Measurements from ENCODE around the gene TERT. TPM values are rescaled to one million over a fixed set of nuclear protein-coding genes. Genes with fewer than 3 reads are reported as not detected.
"Not testable (repeated sequence)": the region's sequence is repeated elsewhere in the genome, so short reads cannot be mapped to it uniquely, and the experiment has no call there.

TERT gene
- total RNA-seq, 2 donors from 2014 or later: 0.14 TPM; not detected in 1

DNA sequence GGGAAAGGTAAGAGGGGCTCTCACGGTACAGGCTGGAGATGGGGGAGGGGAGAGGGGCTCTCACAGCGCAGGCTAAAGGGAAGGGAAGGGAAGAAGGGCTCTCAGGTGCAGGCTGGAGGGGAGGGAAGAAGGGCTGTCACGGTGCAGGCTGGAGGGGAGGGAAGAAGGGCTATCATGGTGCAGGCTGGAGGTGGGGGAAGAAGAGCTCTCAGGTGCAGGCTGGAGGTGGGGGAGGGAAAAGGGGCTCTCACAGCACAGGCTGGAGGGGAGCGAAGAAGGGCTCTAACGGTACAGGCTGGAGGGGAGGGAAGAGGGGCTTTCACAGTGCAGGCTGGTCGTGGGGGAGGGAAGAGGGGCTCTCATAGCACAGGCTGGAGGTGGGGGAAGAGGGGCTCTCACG lies 65.0 kb downstream of the TERT start:
- no peak for DNase-seq (ENCODE audit: low spot score)
- intact Hi-C loops (cut with DNase I): no loop called here

DNA sequence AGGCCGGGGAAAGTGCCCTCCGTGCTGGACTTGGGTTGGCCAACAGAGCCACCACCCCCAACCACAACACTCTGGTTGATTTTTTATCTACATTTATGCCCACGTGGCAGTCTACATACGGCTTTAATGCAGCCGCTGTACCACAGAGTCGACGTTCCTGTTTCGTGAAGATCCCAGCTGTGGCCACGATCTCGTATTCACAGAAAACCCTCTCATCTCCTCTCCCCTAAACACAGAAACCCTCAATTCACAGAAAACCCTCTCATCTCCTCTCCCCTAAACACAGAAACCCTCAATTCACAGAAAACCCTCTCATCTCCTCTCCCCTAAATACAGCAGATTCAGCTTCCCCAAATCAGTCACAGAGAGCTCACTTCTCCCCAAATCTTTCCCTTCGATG lies 65.8 kb downstream of the TERT start:
- DNase-seq (ENCODE audit: low spot score); intact Hi-C loops (cut with DNase I): not testable (repeated sequence)

DNA sequence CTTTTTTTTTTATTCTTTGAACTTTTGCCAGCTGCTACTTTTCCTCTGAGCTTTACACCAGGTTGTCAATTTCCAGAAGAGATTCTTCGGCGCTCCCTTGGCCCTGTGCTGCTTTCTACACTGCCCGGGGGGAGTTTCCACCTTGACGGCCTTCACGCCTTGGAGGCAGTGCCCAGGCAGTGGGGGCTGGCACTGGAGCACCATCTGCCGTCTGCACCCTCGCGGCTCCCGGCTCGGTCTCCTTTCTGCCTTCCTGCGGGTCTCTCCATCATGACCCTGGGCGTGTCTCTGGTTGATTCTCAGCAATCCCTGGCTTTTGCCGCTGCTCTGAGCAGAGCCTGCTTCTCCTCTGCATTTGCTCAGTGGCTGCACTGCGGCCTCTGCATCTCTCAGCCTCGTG lies 66.7 kb downstream of the TERT start:
- intact Hi-C loops (cut with DNase I): no loop called here
- DNase-seq (ENCODE audit: low spot score): no peak

DNA sequence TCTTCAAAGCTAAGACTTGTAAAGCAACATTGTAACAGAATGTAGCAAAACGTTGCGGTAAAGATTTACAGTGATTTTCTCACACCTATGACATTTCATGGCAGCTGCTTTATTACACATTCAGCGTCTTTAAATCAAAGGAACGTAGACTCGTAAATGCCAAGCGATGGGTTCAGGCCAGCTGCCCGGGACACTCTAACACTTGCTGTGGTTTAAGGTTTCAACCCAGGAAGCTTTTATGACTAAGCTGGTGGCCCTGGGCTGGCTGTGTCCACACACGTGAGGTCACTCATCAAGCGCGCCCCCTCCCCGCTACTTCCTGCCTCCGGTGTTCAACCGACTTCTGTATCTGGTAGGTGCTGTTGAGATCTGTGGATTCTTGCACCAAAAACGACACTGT lies 67.2 kb downstream of the TERT start:
- DNase-seq (ENCODE audit: low spot score): no peak
- intact Hi-C loops (cut with DNase I): no loop called here

DNA sequence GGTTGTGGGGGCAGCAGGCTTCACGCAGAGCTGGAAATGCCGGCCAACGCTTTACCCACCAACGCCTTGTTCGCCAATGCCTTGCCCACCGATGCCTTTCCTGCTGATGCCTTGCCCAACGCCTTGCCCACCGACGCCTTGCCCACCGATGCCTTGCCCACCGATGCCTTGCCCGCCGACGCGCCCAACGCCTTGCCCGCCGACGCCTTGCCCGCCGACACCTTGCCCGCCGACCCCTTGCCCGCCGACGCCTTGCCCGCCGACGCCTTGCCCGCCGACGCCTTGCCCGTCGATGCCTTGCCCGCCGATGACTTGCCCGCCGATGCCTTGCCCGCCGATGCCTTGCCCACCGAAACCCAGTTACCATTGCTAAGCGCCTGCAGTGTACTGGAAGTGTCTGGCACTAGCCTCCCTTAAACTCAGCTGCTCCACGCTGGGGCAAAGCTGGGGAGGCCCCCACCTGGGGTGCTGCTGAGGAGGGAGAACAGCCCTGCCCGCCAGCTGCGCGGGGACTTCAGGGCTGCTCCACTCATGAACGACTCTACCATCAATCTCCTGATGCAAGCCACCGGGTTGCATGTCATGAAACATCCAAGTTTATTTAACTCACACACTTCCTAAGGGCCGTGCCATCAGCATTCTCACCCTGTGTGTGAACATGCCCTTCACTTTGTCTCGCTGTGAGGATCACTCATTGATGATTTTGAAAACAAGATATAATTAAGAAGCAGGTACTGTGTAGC lies 67.9 kb downstream of the TERT start:
- no peak for DNase-seq (ENCODE audit: low spot score)
- intact Hi-C loops (cut with DNase I): no loop called here

DNA sequence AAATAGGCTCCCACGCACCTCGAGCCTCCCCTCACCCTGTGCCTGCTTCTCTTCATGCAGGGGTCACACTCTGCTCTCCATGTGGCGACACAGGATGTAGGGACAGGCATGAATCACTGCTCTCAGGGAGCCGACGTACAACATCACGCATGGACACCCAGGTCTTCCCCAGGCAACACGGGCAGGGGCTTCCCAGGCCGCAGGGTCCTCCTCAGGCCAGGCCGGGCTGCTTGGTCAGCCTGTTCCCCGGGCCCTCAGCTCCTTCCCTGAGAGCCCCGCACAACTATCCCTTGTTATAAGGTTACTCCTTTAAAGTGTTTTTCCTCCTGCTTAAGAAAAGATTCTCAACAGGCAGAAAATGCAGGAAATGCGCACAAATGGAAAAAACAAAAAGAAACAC lies 68.6 kb downstream of the TERT start:
- intact Hi-C loops (cut with DNase I): no loop called here
- no peak for DNase-seq (ENCODE audit: low spot score)

DNA sequence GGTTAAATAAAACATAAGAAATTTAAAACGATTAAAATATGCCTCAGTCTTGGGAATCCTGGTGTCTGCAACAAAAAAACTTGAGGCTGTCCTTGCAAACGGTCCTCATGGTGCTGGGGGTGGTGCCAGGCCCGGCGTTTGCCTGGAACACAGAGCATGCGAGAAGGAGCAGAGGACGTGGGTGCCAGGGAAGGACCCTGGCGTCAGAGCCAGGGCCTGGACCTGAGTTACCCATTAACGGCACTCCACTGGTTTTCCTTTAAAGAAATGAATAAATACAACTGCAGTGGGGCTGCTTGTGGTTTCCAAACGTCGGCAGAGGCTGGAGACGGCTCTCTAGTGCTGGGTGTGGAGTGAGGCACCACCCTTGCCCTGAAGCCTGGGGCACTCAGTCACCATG lies 69.8 kb downstream of the TERT start, which contains the start of gene SLC6A18:
Gene SLC6A18 (plus strand): TSS at position 301 of the 400 bp plus-strand sequence. CDS start 97 bp downstream, at position 398.
- intact Hi-C loops (cut with DNase I): no loop called here
- no peak for DNase-seq (ENCODE audit: low spot score)

DNA sequence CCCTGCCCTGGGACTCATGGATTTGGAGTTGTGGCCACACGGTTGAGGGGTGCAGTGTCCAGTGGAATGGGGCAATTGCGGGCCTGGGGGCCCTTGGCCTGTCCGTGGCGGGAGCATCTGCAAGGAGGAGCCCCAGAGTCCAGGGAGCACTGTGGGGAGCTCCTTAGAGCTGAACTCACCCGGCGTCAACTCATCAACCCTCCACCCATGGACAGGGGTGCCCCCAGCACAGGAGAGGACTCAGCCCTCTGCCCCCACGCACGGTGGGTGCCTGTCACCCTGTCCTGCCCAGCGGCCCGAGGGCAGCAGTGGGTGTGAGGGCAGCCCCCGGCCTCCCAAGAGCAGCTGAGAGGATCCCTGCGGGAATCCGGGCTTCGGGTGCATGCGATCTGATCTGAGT lies 70.2 kb downstream of the TERT start:
- DNase-seq (ENCODE audit: low spot score): no peak
- intact Hi-C loops (cut with DNase I): no loop called here

DNA sequence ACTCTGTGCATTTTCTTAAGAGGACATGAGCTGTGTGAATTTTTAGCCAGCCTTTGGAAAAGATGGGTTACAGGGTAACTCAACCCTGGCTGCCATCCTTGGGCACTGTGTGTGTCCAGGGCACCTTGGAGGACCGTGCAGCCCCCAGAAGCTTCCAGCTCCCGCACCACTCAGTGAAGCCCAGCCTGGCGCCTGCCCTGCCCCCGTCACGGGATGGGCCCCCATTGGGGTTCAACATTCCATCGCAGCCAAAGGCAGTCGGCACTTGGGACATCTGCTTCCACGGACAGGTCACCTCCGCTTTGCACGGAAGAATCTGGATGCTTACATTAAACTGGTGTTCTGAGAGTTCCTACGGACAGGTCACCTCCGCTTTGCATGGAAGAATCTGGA lies 71.6 kb downstream of the TERT start:
- no peak for DNase-seq (ENCODE audit: low spot score)

DNA sequence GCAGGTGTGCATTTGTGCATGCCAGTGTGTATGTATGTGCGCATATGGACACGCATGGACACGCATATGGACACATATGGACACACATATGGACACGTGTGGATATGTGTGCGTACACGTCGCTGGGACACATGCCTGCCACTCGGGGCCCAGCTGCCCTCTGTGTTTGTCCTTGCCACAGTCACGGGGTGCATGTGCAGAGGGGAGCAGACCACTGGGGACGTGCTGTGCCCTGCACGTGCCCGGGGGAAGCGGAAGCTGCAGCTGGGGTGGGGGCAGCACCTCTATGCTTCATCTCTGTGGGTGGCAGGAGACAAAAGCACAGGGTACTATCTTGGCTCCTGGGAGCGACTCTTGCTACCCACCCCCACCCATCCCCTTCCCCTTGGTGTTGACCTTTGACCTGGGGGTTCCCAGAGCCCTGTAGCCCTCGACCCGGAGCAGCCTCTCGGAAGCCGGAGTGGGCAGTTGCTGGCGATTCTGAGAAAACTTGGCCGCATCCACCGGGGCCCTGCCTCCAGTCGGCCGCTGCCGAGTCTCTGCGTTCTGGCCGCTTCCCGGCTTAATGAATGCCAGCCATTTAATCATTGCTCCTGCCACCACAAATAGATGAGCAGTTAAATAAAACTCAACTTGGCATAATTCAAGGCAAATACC lies 72.1 kb downstream of the TERT start:
- intact Hi-C loops (cut with DNase I): no loop called here

More for the DNA sequence above, 71.6 kb downstream of the TERT start:
- intact Hi-C loops (cut with DNase I): no loop called here

DNA sequence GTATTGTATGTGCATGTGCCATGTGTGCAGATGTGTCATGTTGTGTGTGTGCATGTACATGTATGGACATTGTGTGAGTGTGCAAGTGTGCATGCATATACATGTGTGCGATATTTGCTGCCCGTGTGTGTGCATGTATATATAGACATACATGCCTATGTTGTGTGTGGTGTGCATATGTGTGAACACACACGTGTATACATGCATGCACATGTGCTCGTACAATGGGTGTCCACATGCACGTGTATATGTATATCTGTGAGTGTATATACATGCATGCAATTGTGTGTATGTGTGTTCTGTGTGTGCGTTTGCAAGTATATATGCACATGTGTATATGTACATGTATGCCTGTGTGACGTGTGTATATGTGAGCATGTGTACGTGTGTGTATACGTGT lies 72.7 kb downstream of the TERT start:
- intact Hi-C loops (cut with DNase I): no loop called here
- no peak for DNase-seq (ENCODE audit: low spot score)

More for the DNA sequence above, 72.1 kb downstream of the TERT start:
- no peak for DNase-seq (ENCODE audit: low spot score)

DNA sequence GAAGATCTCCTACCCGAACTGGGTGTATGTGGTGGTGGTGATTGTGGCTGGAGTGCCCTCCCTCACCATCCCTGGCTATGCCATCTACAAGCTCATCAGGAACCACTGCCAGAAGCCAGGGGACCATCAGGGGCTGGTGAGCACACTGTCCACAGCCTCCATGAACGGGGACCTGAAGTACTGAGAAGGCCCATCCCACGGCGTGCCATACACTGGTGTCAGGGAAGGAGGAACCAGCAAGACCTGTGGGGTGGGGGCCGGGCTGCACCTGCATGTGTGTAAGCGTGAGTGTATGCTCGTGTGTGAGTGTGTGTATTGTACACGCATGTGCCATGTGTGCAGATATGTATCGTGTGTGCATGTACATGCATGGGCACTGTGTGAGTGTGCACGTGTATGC lies 73.1 kb downstream of the TERT start:
- DNase-seq (ENCODE audit: low spot score): no peak
- intact Hi-C loops (cut with DNase I): no loop called here

DNA sequence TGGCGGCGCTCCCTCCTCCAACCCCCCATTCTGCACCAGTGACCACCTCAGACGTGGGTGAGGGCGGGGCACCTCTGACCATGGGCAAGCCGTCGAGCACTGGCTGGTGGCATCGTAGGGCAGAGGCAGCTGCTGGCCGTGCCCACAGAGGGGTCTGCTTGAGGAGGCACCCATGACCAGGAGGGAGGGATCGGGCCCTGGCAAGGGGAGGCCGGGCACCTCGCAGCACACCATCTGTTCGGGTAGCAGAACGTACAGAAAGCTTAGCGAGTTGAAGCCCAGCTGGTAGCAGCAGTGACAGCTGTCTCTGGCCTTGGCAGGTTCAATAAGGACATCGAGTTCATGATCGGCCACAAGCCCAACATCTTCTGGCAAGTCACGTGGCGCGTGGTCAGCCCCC lies 74.0 kb downstream of the TERT start:
- no peak for DNase-seq (ENCODE audit: low spot score)
- intact Hi-C loops (cut with DNase I): no loop called here

DNA sequence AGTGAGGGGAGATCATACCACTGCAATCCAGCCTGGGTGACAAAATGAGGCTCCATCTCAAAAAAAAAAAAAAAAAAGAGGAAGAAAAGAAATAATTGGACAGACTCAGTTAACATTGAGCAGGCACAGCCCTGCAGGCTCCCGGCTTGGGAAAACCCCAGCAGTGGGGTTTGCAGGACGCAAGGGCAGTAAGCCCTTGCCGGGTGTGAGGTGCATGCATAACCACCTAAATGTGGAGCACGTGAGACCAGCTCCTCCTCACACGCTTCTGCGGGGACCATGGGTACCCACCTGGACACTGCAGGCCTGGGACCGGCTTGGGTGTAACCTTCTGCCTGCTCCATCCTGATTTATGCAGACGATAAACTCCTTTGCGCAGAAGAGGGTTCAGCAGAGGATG lies 74.5 kb downstream of the TERT start:
- DNase-seq (ENCODE audit: low spot score): no peak
- intact Hi-C loops (cut with DNase I): no loop called here

DNA sequence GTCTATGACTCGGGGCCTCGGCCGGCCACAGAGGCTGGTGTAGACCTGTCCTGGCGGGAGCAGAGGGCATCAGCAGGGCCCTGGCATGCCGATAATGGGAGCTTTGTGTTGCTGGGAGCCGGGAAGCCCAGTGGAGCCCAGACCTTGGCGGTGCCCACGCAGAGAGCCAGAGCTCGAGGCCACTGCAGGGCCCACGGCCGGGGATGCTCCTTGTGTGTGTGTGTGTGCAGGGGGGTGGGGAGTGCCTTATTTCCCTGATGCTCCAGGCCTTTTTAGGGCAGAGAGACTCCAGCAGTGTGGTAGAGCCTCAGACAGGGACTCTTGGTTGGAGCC lies 75.1 kb downstream of the TERT start:
- no peak for DNase-seq (ENCODE audit: low spot score)
- intact Hi-C loops (cut with DNase I): no loop called here

DNA sequence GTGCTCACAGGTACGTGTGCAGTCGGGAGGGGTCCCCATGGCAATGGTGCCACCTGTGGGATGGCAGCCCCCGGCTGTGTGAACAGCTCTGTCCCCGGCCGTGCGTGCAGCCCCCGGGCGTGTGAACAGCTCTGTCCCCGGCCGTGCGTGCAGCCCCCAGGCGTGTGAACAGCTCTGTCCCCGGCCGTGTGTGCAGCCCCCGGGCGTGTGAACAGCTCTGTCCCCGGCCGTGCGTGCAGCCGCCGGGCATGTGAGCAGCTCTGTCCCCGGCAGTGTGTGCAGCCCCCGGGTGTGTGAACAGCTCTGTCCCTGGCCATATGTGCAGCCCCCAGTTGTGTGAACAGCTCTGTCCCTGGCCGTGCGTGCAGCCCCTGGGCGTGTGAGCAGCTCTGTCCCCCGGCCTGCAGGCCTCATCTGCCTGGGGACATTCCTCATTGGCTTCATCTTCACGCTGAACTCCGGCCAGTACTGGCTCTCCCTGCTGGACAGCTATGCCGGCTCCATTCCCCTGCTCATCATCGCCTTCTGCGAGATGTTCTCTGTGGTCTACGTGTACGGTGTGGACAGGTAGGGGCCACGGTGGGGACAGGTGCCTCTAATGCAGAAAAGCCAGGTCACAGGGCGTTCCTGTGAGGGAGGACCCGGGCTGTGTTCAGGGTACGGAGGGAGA lies 75.6 kb downstream of the TERT start:
- intact Hi-C loops (cut with DNase I): no loop called here
- DNase-seq (ENCODE audit: low spot score): no peak

DNA sequence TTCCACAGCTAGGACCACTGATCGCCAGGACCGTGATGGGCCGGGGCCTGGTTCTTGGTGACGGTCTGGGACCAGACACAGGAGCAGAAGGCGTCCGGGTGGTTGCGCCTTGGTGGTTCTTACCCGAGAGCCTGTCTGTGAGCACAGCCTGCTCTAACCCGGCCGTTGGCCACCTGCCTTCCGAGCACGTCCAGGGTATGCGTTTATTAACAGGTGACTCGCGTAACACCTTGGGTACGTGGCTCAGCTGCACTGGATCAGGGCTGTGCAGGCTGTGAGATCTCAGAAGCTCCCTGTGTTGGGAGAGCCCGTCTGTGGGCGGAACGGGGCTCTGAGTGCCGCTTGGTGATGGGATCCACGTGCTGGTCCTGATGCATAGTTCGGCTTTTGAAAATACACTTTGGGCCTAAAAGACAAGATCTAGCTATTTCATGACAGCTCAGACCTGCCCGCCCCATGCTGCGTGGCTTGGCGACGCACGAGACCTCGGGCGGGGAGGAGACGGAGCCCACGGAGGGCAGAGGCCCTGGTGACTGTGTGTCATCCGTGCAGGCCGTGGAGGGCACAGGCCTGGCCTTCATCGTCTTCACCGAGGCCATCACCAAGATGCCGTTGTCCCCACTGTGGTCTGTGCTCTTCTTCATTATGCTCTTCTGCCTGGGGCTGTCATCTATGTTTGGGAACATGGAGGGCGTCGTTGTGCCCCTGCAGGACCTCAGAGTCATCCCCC lies 76.4 kb downstream of the TERT start:
- intact Hi-C loops (cut with DNase I): no loop called here
- no peak for DNase-seq (ENCODE audit: low spot score)

DNA sequence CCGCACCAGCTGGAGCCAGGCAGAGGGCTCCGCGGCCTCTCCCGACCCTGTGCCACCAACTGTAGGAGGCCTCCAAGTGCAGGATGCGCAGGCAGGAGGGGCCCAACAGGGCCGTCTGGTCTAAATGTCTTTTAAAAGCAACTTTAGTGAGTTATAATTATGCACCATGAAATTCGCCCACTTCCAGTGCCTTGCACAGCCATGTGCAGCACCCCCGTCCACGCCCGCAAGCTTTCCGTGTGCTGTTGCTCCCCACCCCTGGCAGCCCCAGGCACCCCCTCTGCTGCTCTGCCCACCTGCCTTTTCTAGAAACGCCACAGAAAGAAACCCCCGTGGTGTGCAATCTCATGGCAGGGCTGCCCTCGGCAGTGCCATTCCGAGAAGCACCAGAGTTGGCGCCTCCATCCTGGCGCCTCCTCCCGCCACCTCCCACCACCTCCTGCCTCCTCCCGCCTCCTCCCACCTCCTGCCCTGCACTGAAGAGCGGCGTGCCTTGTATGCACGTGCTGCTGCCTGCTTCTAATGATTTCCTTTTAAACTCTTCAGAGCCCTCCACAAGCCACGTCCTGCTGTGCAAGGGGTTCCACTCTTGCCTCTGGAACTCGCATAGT lies 77.2 kb downstream of the TERT start:
- intact Hi-C loops (cut with DNase I): no loop called here
- DNase-seq (ENCODE audit: low spot score): no peak

DNA sequence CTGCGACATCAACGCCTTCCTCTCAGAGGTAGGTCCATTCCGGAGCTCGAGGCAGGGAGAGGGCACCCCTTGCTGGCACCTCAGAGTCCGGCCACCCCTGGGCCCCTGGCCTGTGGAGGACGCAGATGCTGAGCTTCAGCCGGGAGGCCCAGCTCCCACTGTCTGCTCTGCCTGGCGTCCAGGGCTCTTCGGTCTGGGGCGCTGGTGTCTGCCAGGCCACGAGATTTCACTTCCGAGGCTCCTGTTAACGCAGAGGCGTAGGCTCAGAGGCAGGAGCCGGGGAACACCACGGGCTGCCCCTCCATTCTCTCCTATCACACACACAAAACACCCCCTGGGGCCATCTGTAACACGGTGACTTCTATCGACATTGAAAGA lies 78.0 kb downstream of the TERT start:
- DNase-seq (ENCODE audit: low spot score): no peak
- intact Hi-C loops (cut with DNase I): no loop called here

All from posterior vena cava (tissue), 2 donors.